OCI-LY7 (cell line): Measurements from ENCODE around the gene DCST2.

Source experiments
- EZH2phosphoT487 ChIP-seq: fragments of 200-600 bp; sonication (generic); IDR thresholded peaks from 2 replicates; pipeline ENCODE4 v1.6.1; 2018; ENCODE audit warnings: low read depth, borderline replicate concordance, mild to moderate bottlenecking, mixed run types, antibody characterized with exemption, low read length, moderate library complexity, mixed read lengths
- TF ChIP-seq, protein P1 (sequence below): fragments of 200-600 bp; sonication (generic); conservative IDR thresholded peaks from 2 replicates; pipeline ENCODE4 v1.5.1; 2014; ENCODE audit warnings: mild to moderate bottlenecking, antibody characterized with exemption, low read length, moderate library complexity, mixed read lengths

- TF ChIP-seq, protein P1, sequence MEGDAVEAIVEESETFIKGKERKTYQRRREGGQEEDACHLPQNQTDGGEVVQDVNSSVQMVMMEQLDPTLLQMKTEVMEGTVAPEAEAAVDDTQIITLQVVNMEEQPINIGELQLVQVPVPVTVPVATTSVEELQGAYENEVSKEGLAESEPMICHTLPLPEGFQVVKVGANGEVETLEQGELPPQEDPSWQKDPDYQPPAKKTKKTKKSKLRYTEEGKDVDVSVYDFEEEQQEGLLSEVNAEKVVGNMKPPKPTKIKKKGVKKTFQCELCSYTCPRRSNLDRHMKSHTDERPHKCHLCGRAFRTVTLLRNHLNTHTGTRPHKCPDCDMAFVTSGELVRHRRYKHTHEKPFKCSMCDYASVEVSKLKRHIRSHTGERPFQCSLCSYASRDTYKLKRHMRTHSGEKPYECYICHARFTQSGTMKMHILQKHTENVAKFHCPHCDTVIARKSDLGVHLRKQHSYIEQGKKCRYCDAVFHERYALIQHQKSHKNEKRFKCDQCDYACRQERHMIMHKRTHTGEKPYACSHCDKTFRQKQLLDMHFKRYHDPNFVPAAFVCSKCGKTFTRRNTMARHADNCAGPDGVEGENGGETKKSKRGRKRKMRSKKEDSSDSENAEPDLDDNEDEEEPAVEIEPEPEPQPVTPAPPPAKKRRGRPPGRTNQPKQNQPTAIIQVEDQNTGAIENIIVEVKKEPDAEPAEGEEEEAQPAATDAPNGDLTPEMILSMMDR, result no peak
- TF ChIP-seq EZH2phosphoT487, result no peak
Observed at GRCh38 chr1:154974102-154974807, 59.3 kb downstream of the DCST2 start, which contains the start of gene CKS1B.
